Psoas muscle (tissue), 8 donors: Measurements from ENCODE around the gene GPN2. TPM values are rescaled to one million over a fixed set of nuclear protein-coding genes. Genes with fewer than 3 reads are reported as not detected.

Source experiments
- ATAC-seq, 4 donors: fragments of 200-7000 bp; cut with Tn5 transposase; one replicate each; pipeline ENCODE4 v1.9.1; 2020; ENCODE audit warnings: moderate library complexity in 3 of 4, mild to moderate bottlenecking in 2 of 4
- DNase-seq, 2 donors: peaks; one replicate each; pipeline ENCODE4 v3.0.0-alpha.2; 2020
- H3K27ac ChIP-seq: fragments of 200-600 bp; one replicate; pipeline ENCODE4 v1.8.0; 2022
- H3K27me3 ChIP-seq, 3 donors: fragments of 200-600 bp in 1 of 3; one replicate each; pipeline versions ENCODE4 v1.6.1 to v1.8.0; 2013 to 2022; ENCODE audit warnings: low read length in 2 of 3, mild to moderate bottlenecking in 2 of 3, moderate library complexity in 1 of 3; ENCODE audit not compliant: insufficient read depth in 3 of 3
- H3K36me3 ChIP-seq, 2 donors: fragments of 200-600 bp in 1 of 2; one replicate each; pipeline versions ENCODE4 v1.6.1 to v1.8.0; 2013 to 2022; ENCODE audit warnings: low read depth in 1 of 2, mild to moderate bottlenecking in 1 of 2, moderate library complexity in 1 of 2; ENCODE audit not compliant: insufficient read depth in 1 of 2
- H3K4me1 ChIP-seq: fragments of 200-600 bp; one replicate; pipeline ENCODE4 v1.8.0; 2022
- H3K4me3 ChIP-seq: fragments of 200-600 bp; one replicate; pipeline ENCODE4 v1.8.0; 2022; ENCODE audit warnings: mild to moderate bottlenecking
- H3K9me3 ChIP-seq: fragments of 200-600 bp; one replicate; pipeline ENCODE4 v1.8.0; 2022
- WGBS, 3 donors: extraction: QIAGEN DNeasy Blood & Tissue Kit; methylation state at CpG; one replicate each; pipeline versions ENCODE4 v1.1.6 to v1.1.7; 2013; 5-methylcytosine and 5-hydroxymethylcytosine counted together
- intact Hi-C, 2 donors: fragments of 100-400 bp; cut with DNase I; formaldehyde crosslinking; loops; one replicate each; pipeline versions ENCODE4 v1.11.0 to v1.14.2; 2022
- polyA plus RNA-seq, 3 donors: library from polyadenylated mRNA; stranded (reverse); fragments of 200-250 nt; gene quantifications; one replicate each; pipeline ENCODE4 v1.2.3, GENCODE V29; 2013
- total RNA-seq, 4 donors: library from RNA; stranded (reverse); fragmentation: NEBNext Ultra II Directional in 2 of 4; extraction: Animal tissue kit (Norgen Biotek cat#: 25700) in 2 of 4; gene quantifications; one replicate each; pipeline versions ENCODE4 v1.2.1 to v1.2.4, GENCODE V29; 2021 to 2023
- TF ChIP-seq, protein P1 (sequence below): fragments of 200-600 bp; IDR thresholded peaks from one replicate; pipeline ENCODE4 v1.8.0; 2022; ENCODE audit warnings: antibody characterized with exemption
- donor health status: healthy with polysubstance abuse.
- donor health status: DM: no; HTN: no; CAD: no; lungs with moderate emphysema.
- donor health status: Bipolar disorder and iron deficiency.
- donor health status: healthy.
- donor health status: DM: yes; HTN: yes; CAD: no.
- donor health status: DM: no; HTN: no; CAD: no.
- donor health status: DM: no; HTN: no; CAD: no.
- donor health status: DM: yes; HTN: yes; CAD: no.

GPN2 gene
- total and polyA plus RNA-seq, 7 donors, result 18.3 to 35.9 (median 24.2) TPM

DNA sequence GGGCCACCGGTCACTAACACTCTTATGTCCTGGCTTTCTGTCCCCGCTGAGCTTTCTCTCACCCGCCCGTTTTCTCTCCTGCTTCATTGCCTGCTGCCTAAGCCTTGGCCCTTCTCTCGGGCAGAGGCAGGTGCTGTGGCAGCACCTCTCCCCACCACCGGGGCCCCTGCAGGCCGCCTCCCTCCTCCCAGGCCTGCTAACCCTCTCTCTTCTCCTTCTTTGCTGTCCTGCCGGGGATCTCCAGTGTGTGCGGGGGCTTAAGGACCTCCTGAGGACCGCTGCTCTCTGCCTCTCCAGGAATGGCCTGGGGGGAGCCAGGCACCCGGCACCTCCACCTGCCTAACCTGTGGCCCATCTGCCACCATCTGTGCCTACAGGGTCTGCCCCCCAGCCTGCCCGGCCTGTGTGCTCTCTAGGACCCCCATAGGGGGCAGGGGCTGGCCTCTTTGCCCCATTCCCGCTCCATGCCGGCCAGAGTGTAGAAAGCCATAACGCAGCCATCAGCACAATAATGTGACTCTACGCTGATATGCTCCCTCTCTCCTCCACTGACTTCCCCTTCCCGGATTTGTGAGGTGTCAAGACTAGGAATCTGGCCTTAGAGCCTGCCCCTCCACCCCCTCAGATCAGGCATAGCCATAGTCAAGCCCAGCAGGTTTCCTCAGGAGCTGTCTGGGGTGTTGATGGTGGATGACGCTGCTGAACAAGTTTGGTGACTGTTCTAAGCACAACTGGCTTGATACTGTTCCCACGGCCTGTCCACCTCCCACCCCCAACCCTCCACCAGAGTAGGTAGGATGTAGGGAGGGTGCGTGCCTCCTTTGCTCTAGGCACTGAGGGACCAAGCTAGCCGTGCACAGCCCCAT is 33.2 kb downstream of the GPN2 start:
- DNase-seq, result no peak
- H3K27me3 ChIP-seq, result no peaks in the 10 kb centered on the region
- peaks cover 0 to 48% of the 10 kb centered on the region in 2 donors for H3K36me3 ChIP-seq
- H3K4me1 ChIP-seq, result peaks cover 4% of the 10 kb centered on the region
- TF ChIP-seq, protein P1, sequence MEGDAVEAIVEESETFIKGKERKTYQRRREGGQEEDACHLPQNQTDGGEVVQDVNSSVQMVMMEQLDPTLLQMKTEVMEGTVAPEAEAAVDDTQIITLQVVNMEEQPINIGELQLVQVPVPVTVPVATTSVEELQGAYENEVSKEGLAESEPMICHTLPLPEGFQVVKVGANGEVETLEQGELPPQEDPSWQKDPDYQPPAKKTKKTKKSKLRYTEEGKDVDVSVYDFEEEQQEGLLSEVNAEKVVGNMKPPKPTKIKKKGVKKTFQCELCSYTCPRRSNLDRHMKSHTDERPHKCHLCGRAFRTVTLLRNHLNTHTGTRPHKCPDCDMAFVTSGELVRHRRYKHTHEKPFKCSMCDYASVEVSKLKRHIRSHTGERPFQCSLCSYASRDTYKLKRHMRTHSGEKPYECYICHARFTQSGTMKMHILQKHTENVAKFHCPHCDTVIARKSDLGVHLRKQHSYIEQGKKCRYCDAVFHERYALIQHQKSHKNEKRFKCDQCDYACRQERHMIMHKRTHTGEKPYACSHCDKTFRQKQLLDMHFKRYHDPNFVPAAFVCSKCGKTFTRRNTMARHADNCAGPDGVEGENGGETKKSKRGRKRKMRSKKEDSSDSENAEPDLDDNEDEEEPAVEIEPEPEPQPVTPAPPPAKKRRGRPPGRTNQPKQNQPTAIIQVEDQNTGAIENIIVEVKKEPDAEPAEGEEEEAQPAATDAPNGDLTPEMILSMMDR, result no peak
- intact Hi-C loops, result no loop called here
- no peak overlapping the region for H3K27ac ChIP-seq
- no peak for ATAC-seq
- no peaks in the 10 kb centered on the region for H3K9me3 ChIP-seq
- H3K4me3 ChIP-seq, result no peak overlapping the region
- 78 to 86% (median 79%) methylated on average over 19 to 21 of the region's 21 CpGs for WGBS, 3 donors

DNA sequence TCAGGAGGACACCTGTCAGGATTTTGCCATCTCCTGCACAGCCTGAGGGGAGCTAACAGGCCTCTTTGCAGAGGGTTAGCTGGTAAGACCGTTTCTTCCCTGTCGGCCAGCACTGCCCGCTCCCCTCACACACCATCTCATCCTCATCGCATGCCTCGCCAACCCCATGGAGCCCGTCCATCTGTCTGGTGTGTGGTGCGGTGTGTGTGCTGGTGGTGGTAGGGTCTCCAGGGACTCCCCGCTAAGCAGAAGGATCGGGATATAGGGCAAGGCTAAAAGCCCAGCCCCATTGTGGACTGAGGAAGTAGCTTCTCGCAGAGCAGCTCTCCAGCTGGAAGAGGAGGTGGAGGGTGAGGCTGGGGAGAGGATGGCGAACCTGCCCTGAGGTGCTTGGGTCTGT is 33.9 kb downstream of the GPN2 start:
- H3K27me3 ChIP-seq, result no peaks in the 10 kb centered on the region
- H3K4me1 ChIP-seq, result peaks cover 4% of the 10 kb centered on the region
- H3K4me3 ChIP-seq, result no peak overlapping the region
- intact Hi-C loops, result no loop called here
- H3K27ac ChIP-seq, result no peak overlapping the region
- ATAC-seq (no peak), DNase-seq (peak in 1 of 2 donors; percentile 19)
- 86 to 89% (median 87%) methylated on average over 11 of the region's 11 CpGs for WGBS, 3 donors
- no peaks in the 10 kb centered on the region for H3K9me3 ChIP-seq
- TF ChIP-seq, protein P1, result no peak
- peaks cover 5 to 54% of the 10 kb centered on the region in 2 donors for H3K36me3 ChIP-seq

DNA sequence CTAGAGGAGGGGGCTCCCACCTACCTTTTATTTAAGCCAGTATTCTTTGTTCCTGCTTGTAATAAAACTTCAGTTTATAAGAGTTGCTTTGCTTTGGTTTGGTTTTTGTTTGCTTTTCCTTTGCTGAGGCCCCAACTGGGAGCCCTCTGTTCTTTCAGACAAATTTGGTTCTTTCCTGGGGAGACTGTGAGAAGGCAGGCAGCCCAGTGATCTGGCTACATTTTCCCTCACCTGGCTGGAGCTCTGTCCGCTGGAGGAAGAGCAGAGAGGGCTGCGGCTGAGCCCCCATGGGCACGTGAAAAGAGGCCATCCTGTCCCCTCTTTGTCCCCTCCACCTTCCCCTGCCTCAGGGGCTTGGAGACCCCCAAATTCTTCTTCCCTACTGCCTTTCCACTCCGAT is 34.4 kb downstream of the GPN2 start:
- no peaks in the 10 kb centered on the region for H3K27me3 ChIP-seq
- intact Hi-C loops, result no loop called here
- no peak overlapping the region for H3K27ac ChIP-seq
- DNase-seq (no peak), ATAC-seq (no peak)
- H3K4me1 ChIP-seq, result peaks cover 4% of the 10 kb centered on the region
- H3K36me3 ChIP-seq, result peaks cover 5 to 60% of the 10 kb centered on the region in 2 donors
- WGBS, 3 donors, result 93 to 95% (median 93%) methylated on average over 4 of the region's 4 CpGs
- H3K9me3 ChIP-seq, result no peaks in the 10 kb centered on the region
- no peak overlapping the region for H3K4me3 ChIP-seq
- TF ChIP-seq, protein P1, result no peak

DNA sequence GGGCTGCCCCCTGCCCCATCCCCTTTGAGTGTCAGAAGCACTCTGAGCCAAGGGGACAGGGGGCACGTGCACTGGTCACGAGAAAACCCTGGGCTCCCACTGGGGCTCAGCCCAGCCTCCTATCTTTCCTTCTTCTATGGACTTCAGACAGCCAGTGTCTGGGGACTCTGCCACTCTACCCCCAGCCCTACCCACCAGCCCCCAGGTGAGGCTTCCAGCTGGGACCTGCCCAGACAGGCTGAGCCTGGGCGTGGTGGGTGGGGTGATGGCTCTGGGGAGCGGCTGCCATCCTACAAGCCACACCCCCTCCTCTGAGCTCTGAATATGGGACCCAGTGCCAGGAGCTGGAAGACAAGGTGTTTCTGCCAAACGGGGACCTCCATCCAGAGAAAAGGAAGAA is 35.2 kb downstream of the GPN2 start:
- intact Hi-C loops, result loop anchor here in 1 of 2 donors (5.0 kb wide), 1 partner anchor 37 kb away; the partner anchor contains the start of gene GPN2
- Histone ChIP-seq H3K4me1 (peaks cover 4% of the 10 kb centered on the region), H3K27ac (no peak overlapping the region), H3K36me3 (peaks cover 5 to 67% of the 10 kb centered on the region in 2 donors), H3K4me3 (no peak overlapping the region), H3K9me3 (no peaks in the 10 kb centered on the region), H3K27me3 (no peaks in the 10 kb centered on the region)
- no peak for DNase-seq
- TF ChIP-seq, protein P1, result no peak
- ATAC-seq, result no peak
- WGBS, 3 donors, result 82 to 86% (median 84%) methylated on average over 5 of the region's 5 CpGs
